Heart left ventricle (tissue), 13 donors: ENCODE data around the gene MYBBP1A.

Experiments used
- POLR2A ChIP-seq, 2 donors: fragments of 450-650 bp; IDR thresholded peaks; one replicate each; pipeline ENCODE4 v1.6.1; 2017; ENCODE audit warnings: antibody characterized with exemption in 2 of 2, mild to moderate bottlenecking in 2 of 2, moderate library complexity in 2 of 2
- TF ChIP-seq, protein P1 (sequence below), 12 donors: fragments of 200-600 bp; sonication (generic) in 4 of 12; IDR thresholded peaks; one replicate each; pipeline versions ENCODE4 v1.5.0 to v1.8.0; 2018 to 2022; ENCODE audit warnings: antibody characterized with exemption in 12 of 12, mild to moderate bottlenecking in 5 of 12
- donor health status: ischemic (EF 13 %, LVEDD 7.1; RV severe dilation, severe dysfunction).
- donor health status: DM: no; HTN: yes; CAD: no.
- donor health status: DM: no; HTN: no; CAD: no.
- donor health status: ischemic (EF 25% LVEDD 6.9; RV normal size, moderate dysfunction).
- donor health status: ischemic (EF 25% LVEDD 5.7; RV mildly dilated, moderate dysfunction).
- donor health status: ischemic (EF 35%, LVEDD 5.7; RV mildly dilated, moderate dysfunction).
- donor health status: nonischemic (EF 11% LVEDD 7.7; RV severe dilation, severe dysfunction).
- donor health status: DM: yes; HTN: yes; CAD: no.
- donor health status: PGD.
- donor health status: ischemic (EF 29% LVEDD 5.4; RV normal size, mild dysfunction).
- donor health status: nonischemic (EF 23%, LVEDD 6.1; RV moderate dilation, normal function).

- TF ChIP-seq, protein P1, sequence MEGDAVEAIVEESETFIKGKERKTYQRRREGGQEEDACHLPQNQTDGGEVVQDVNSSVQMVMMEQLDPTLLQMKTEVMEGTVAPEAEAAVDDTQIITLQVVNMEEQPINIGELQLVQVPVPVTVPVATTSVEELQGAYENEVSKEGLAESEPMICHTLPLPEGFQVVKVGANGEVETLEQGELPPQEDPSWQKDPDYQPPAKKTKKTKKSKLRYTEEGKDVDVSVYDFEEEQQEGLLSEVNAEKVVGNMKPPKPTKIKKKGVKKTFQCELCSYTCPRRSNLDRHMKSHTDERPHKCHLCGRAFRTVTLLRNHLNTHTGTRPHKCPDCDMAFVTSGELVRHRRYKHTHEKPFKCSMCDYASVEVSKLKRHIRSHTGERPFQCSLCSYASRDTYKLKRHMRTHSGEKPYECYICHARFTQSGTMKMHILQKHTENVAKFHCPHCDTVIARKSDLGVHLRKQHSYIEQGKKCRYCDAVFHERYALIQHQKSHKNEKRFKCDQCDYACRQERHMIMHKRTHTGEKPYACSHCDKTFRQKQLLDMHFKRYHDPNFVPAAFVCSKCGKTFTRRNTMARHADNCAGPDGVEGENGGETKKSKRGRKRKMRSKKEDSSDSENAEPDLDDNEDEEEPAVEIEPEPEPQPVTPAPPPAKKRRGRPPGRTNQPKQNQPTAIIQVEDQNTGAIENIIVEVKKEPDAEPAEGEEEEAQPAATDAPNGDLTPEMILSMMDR (IDR thresholded peaks at IDR 0.05), result no peak
- TF ChIP-seq POLR2A (IDR thresholded peaks at IDR 0.05), result no peak
Observed at GRCh38 chr17:4562015-4562969, 7.1 kb upstream of the MYBBP1A start.
